HG03558 (cell line): Measurements from ENCODE around the gene TTC7B.

ENCODE experiments used
- ATAC-seq: cut with Tn5 transposase; IDR thresholded peaks from one replicate; pipeline ENCODE4 v1.9.1; 2021; ENCODE audit warnings: moderate number of reproducible peaks; ENCODE audit not compliant: unreplicated experiment; ENCODE audit errors: extremely low read depth

The TTC7B gene

DNA sequence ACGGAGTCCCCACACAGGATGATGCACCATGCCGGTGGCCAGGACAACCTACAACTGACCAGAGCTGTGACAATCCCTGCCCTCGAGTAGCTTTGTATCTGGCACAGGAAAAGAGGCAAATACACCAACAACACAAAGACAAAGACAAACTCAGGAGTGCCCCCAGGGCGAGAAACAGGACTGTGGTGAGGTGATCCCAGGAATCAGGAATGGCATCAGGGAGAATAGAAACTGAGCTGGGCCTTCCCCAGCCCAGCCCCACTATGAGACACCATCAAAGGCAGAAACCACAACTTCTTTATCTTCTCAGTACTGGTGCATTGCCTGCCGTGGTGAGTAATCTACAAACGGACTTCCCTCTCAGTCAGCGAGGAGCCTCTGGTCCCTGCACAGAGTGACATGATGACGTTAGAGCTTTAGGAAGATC is 157.7 kb downstream of the TTC7B start:
- ATAC-seq: no peak

DNA sequence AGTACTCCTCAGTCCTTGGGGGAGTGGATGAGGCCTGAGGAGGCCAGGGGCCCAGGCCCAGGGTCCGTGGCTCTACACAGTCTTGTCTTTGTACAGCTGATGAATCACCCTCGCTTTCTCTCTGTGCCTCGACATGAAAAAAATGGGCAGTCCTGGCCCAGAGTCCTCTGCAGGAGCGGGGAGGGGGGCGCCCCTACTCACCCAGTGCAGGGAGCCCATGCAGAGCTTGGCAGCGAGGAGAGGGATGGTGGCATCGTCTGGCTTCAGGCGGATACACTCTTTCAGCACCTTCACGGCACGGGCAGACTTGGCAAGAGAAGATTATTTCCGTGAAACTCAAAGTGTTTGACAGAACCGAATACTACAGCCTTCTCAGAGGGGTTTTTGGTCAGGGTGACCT is 159.3 kb downstream of the TTC7B start:
- no peak for ATAC-seq

DNA sequence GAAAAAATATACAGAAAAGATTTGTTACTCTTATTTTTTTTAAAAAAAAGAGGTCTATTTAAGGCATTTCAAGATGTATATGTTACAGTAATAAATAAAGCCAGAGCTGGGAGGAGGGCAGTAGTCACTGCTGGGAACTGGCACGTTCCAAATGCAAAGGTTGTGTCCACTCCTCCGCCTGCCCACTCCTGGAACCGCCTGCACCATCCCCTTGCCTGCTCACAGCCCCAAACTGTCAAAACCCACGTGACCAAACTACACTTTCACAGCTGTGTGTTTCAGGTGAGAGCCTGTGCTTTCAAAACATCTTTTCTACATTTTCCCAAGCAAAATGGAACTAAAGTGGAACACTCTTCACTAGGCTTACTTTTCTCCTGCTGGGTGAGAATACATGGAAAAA is 160.4 kb downstream of the TTC7B start:
- no peak for ATAC-seq

DNA sequence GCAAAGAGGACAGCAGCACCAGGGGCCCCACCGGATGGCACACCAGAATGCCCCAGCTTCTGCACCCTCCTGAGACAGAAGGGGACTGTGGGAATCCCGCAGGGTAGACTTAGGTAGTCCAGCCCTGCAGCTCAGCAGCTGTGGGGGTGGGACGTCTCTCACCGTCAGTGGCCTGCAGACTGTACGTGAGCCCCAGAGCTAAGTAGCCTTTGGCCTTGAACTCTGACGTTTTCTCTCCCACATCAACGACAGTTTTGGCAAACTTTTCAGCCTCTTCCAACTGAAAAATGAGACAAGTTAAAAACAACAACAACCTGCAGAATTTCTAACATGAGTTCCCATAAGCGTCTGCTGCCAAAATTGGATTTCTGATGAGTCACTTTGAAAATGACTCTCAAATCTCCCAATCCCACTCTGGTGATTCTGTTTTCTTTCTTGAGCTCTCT is 161.4 kb downstream of the TTC7B start:
- no peak for ATAC-seq

DNA sequence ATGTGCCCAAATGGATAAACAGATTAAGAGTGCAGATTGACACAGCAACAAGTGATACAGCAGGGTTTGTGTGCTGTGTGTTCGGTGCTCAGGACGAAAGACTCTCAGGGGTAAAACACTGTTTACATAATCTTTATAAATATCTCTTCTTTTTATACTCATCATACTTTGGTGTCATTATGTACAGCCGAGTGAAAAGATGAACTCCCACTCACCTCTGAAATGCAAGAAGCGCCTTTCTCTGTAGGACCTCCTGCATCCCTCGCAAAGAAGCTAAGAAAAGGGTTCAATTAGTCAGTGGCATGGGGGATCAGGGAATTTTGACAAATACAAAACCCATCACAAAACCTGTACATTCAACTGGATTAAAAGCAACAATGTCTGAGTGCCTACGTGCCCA is 163.6 kb downstream of the TTC7B start:
- ATAC-seq: no peak

DNA sequence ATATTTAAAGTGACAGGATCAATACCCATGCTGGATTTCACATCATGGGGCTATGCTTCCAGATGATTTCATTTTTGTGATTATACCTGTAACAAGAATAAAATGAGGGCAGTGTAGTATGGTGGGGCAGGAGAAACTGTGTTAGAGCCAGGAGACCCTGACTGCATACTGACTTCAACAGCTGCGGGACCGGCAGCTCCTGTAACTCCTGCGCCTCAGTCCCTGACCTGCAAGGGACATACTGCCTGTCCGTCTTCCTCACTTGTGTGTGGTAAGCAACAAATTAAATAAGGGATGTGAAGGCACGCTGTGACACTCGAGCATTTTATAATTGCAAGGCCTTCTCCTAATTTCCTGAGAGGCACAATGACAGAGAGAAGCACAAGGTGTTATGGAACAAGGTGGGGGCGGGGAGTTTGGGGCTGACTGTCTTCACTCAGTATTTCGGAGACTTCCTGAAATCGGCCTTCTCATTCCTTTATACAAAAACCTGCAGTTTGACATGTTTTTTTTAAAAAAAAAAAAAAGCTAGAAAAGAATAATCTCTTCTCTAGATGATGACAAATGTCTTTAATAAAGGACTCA is 164.2 kb downstream of the TTC7B start:
- ATAC-seq: no peak

DNA sequence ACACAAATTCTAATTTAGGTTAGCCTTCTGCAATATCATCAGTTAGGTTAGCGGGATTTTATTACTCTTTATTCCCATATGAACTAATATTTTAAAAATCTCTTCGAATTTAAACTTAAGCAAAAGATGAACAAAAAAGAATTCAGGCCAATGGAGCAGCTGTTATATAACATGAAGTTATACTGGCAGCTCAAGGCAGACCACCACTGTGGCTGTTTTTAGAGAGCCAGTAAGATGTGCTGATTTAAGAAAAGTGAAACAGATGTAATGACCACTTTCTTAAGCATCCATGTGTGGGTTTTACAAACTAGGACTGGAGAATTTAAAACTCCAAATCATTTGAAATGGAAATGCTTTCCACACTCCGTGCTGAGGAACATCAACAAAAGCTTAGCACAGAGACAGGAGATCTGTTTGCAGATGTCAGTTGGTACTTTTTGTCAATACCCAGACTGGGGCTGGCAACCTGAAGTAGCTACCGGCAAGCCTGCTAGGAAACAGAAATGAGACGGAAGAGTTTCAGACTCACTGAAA is 164.9 kb downstream of the TTC7B start:
- ATAC-seq: no peak

DNA sequence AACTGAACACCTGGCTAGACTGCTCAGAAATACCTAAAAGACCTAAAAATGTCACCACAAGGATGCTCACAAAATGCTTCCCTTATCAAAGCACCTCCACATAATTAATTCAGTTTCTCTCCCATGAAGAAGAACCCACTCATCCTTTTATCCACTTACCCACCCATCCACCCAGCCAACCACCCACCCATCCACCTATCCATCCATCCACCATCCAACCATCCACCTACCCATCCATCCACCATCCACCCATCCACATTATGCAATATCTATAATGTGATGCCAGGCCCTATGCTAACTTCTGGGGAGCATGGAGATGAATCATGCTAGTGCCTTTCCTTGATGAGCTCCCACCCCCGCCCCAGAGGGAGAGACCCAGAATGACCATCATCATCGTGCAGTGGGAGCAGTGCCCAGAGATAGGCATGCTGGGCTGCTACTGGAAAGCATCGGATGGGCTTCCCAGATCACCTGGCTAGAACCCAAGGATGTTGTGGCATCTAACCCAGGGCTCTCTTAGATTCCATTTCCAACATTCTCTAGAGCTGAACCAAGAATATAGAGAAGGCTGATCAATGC is 166.6 kb downstream of the TTC7B start:
- no peak for ATAC-seq

DNA sequence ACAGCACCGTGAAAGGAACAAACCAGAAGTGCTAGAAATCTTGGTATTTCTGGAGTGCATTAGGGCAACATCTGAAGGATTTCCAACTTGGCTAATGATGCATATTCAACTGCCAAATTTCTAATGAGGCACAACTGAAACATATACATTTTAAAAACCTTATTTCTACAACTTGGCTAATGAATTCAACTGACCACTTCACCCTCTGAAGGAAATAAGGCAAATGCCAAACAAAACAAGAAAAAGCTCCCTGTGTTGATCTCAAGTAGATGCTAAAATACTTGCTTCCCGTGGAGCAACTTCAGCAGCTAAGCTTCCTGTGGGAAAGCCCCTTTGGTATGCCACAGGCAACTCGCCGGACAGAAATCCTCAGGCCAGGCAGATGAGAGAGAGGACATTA is 167.1 kb downstream of the TTC7B start:
- no peak for ATAC-seq

DNA sequence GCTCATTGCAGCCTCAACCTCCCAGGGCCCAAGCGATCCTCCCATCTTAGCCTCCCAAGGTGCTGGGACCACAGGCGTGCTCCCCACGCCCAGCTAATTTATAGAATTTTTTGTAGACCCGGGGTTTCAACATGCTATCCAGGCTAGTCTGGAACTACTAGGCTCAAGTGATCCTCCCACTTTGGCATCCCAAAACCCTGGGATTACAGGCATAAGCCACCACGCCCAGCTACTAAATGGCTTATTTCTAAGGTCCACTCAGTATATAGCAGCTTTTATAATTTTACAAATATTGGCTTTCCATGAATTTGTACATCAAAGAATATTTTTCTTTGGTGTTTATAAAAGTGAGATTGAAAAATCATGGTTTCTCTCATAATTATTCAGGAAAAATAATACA is 167.8 kb downstream of the TTC7B start:
- no peak for ATAC-seq

DNA sequence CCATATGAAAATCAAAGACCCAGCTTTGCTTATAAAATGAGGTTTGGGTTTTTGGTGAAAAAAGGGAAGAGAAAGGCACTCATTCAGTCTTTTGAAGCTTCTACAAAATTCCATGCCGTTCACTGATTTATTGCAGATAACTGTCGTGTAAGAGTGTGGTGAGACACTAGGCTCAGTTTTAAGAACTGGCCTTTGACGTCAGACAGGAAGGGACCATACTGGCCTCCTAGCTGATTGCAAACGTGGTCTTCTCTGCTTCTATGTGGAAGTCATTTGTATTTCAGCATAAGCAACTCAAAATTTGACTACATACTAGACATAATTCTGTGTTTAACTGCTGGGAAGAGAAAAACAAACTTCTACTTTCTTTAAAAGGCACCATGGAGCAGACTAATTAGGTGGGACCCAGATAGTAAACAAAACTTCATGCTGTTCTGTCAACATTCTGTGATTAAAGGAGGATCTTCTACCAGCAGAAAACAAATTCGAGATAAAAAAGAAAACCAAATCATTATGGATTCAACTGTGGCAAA is 168.7 kb downstream of the TTC7B start:
- ATAC-seq: no peak

DNA sequence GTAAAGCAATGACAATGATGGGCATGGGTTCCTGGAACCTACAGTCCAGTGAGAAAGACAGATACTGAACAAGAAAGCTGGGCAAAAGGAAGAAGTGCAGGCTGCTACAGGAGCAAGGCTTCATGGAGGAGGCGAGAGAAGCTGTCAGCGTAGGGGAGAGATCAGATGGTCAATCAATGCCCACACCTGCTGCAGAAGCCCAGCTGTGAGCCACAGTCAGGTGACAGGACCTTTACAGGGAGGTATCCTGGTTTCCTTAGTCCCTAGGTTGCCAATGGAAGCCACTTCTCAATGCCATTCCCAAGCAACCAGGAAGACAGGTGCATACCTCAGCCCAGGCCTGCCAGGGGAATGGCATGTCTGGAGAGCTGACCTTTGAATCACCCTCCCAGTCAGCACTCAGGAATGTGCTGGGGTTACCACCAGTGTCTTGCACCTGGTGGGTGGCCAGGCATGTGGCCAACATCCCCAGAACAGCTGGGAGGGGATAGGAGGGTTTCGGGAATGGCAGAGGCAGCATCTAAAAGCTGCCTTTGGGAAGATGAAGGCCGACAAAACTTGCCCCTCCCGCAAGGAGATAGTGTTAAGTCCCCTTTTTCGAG is 170.3 kb downstream of the TTC7B start:
- no peak for ATAC-seq

DNA sequence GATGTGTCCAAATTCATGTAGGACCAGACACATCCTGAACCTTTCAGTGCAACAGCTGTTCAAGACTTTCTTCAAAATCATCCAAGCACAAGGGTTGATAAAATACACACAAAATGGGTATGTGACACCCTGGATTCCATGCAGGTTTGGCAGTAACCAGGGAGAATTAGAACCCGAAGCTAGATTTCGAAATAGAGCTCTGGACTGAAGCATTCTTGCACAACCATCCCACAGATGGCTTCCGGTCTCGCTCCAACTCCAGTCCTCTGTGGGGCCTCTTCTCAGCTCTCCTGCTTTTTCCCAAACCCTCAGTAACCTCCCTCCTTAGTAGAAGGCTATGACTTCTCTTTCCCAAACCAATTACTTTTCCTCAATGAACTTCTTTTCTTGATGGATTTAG is 171.3 kb downstream of the TTC7B start:
- no peak for ATAC-seq

DNA sequence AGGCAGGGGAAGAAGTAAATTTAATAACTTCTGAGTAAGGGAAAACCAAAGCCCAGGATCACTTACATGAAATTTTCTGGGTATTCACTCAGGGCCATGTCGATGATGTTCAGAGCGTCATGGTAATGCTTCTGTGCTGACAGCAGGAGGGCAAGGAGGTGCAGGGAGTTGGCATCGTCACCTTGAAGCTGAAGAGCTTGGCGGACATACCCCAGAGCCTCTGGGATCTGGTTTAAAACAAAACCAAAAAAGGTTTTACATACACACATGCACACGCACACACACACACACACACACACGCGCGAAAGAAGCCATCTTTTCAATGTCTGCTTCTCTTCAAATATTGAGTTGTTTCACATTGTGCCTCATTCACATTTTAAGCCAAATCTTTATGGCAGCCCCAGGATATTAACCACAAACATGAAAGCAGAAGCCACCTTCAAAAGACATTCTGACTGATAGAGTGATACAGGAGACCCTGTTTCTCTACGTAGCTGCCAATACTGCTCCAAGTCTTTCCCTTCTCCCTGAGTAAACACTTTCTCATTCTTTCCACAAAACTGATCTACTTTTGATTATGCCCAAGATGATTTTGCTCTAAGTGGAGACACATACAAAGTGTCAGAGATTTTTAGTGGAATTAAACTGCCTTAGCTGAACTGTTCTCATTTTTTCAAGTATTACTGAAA is 172.1 kb downstream of the TTC7B start:
- ATAC-seq: no peak

DNA sequence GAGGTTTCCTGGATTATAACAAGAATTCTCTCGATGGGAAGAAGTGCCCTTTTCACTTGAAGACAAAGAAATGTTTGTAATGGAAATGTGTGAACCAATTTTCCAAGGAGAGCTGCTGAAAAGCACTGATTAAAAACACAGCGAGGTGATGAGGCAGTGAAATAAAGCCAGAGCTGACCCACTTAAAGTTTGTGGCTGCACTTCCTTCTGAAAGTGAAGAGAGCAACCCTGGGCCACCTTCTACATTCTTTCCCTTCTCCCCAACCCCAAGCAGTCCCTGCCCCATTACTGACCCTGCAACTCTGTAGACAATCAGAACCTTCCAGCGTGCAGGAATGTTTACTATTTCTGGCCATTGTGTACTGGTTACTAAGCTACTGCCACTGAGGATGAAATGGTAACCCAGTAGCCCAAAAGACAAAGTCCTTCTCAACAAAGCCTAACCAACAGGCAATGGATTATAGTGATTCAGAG is 173.9 kb downstream of the TTC7B start:
- ATAC-seq: no peak

DNA sequence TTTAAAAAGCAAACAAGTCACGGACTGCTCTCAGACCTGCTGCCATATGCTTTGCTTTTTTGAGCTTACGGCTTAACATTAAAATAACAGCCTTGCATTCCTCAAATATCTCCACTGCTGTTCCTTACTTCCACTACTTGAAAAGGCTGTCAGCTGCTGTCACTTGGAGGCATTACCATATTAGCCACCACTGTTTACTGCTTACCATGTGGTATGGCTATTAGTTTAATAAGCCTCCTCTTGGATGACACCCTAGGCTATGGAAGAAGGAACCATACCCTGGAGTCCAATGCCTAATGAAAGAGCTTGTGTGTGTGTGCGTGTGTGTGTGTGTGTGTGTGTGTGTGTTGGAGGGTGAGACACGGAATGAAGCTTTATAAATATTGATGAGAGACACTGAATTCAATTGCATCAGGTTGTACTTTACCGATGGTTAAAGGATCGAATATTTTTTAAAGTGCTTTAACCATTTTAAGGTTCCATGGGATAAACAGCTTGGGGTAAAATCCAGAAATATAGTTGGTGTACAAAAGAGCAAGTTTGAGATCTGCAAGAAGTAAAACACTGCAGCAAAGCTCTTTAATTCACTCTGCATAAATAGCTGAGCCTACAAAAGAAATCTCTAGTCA is 174.5 kb downstream of the TTC7B start:
- no peak for ATAC-seq

DNA sequence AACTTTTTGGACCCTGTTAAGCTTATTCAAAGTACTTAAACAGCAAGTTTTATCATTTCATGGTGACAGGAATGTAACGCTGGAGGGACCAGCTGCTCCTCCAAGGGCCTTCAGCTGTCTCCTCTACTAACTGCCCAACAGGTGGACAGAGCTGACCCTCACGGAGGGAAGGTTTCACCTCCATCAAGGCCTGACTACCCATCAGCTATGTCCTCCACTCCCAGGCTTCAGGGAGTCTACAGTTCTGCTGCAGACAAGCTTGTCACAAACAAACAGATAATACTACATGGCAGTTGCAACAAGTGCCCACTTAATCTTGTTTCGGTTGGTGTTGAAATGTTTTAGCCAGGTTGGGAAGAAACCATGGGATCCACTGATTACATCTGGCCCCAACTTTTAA is 175.1 kb downstream of the TTC7B start:
- no peak for ATAC-seq

DNA sequence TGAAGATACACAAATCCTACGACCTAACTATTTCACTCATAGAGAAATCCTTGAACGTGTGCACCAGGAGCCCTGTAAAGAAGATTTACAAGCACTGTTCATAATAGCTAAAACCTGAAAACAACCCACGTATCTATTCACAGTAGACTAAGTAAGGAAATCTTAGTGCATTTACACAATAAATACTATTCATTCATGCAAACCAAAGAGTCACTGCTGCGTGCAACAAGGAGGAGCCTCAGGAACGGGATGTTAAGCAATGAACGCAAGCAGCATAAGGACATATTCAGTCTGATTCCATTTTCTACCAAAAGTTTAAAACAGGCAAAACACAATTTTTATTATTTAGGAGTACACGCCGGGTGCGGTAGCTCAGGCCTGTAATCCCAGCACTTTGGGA is 176.6 kb downstream of the TTC7B start:
- ATAC-seq: no peak

DNA sequence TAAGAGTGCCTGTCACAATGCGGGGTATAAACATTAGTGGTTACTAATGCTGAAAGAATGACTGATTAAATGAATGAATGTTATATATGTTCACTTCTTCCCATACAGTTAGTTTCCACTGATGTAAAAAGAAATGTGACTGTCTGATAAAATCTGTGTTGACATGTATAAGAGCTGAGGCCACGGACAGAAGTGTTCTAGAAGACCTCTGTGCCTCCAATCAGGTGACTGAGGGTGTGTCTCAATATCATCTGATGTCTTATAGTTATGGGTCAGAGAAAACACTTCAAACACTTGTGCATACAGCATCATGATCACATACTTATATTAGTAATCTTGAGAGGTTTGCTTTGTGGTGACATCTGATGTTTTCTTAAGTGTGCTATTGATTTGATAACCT is 183.4 kb downstream of the TTC7B start:
- ATAC-seq: no peak

DNA sequence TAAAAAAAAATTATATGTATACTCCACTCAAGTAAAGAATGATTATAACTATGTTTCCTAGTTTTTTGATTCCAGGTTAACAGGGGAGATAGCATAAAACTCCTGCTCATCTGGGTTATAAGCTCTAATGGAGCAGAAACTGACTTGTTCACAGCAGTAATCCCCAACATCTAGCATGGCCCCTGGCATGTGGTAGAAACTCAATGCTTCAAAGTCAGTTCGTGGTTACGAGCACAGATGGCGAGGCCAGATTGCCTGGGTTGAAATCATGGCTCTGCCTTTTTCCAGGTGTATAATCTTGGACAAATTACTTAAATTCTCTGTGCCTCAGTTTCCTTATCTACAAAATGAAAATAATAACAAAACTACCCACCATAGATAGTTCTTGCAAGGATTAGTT is 183.8 kb downstream of the TTC7B start:
- no peak for ATAC-seq
